IMR-90 (cell line): Measurements from ENCODE around the gene STX16. TPM values are rescaled to one million over a fixed set of nuclear protein-coding genes. Genes with fewer than 3 reads are reported as not detected.
A peak's percentile ranks its signal among the peaks of the same experiment; 100 is the strongest.

Source experiments
- ATAC-seq: fragments of 200-7000 bp; cut with Tn5 transposase; 2 replicates; pipeline ENCODE4 v1.9.1; 2020; ENCODE audit warnings: low read depth, mild to moderate bottlenecking, moderate library complexity
- BruUV-seq: library from RNA; stranded (reverse); fragments of 400-500 nt; replicated peaks from 2 replicates; lab custom pipeline; 2021; lab: Mats Ljungman, UMichigan
- CTCF ChIA-PET: fragments of 300-600 bp; formaldehyde crosslinking; extraction: SDS; loops from one replicate; lab custom pipeline; 2021; ENCODE audit warnings: antibody characterized with exemption; lab: Yijun Ruan, JAX
- POLR2A ChIA-PET: fragments of 300-600 bp; sonication (Branson Sonifier 250); formaldehyde crosslinking; loops from one replicate; lab custom pipeline; 2022; ENCODE audit warnings: antibody characterized with exemption; ENCODE audit not compliant: unreplicated experiment; lab: Charles Lee
- DNase-seq: peaks from one replicate; pipeline ENCODE4 v3.0.0; 2013
- H2AFZ ChIP-seq: replicated peaks from 2 replicates; pipeline ENCODE3; 2013; ENCODE audit warnings: low read length, mild to moderate bottlenecking; ENCODE audit not compliant: poor library complexity
- H2AK5ac ChIP-seq: 2 replicates; pipeline ENCODE4 v1.6.1; 2013; ENCODE audit warnings: low read depth, low read length, inconsistent platforms
- H2AK9ac ChIP-seq: replicated peaks from 2 replicates; pipeline ENCODE3; 2013; ENCODE audit warnings: mild to moderate bottlenecking, low read depth, low read length, moderate library complexity; ENCODE audit not compliant: poor library complexity
- H2BK120ac ChIP-seq: 2 replicates; pipeline ENCODE4 v1.6.1; 2013; ENCODE audit warnings: low read depth, low read length, inconsistent platforms
- H2BK15ac ChIP-seq: 3 replicates; pipeline ENCODE4 v1.6.1; 2013; ENCODE audit warnings: low read depth, low read length, inconsistent platforms
- H2BK20ac ChIP-seq: 2 replicates; pipeline ENCODE4 v1.6.1; 2013; ENCODE audit warnings: low read depth, mild to moderate bottlenecking, inconsistent platforms, low read length, moderate library complexity
- H2BK5ac ChIP-seq: 2 replicates; pipeline ENCODE4 v1.6.1; 2013; ENCODE audit warnings: mild to moderate bottlenecking, low read depth, low read length, inconsistent platforms; ENCODE audit not compliant: poor library complexity, severe bottlenecking
- H3K14ac ChIP-seq: replicated peaks from 2 replicates; pipeline ENCODE4 v1.6.1; 2013; ENCODE audit warnings: low read depth, low read length, inconsistent platforms
- H3K18ac ChIP-seq: 2 replicates; pipeline ENCODE4 v1.6.1; 2013; ENCODE audit warnings: low read depth, low read length, control low read depth
- H3K23ac ChIP-seq: 2 replicates; pipeline ENCODE4 v1.6.1; 2013; ENCODE audit warnings: low read depth, low read length, inconsistent platforms
- H3K27ac ChIP-seq: 2 replicates; pipeline ENCODE4 v1.5.1; 2013; ENCODE audit warnings: mild to moderate bottlenecking, control low read depth, low read length; ENCODE audit not compliant: insufficient read depth
- H3K27me3 ChIP-seq: 2 replicates; pipeline ENCODE4 v1.6.1; 2013; ENCODE audit warnings: low read length; ENCODE audit not compliant: control insufficient read depth, insufficient read depth
- H3K36me3 ChIP-seq: 2 replicates; pipeline ENCODE4 v1.6.1; 2013; ENCODE audit warnings: low read length, mixed read lengths; ENCODE audit not compliant: control insufficient read depth, insufficient read depth
- H3K4ac ChIP-seq: 2 replicates; pipeline ENCODE4 v1.6.1; 2013; ENCODE audit warnings: low read depth, low read length, inconsistent platforms
- H3K4me1 ChIP-seq: 2 replicates; pipeline ENCODE4 v1.6.1; 2013; ENCODE audit warnings: low read length, mixed read lengths; ENCODE audit not compliant: control insufficient read depth, insufficient read depth
- H3K4me2 ChIP-seq: 2 replicates; pipeline ENCODE4 v1.6.1; 2013; ENCODE audit warnings: low read depth, mild to moderate bottlenecking, control low read depth, low read length, moderate library complexity
- H3K4me3 ChIP-seq: 2 replicates; pipeline ENCODE4 v1.5.1; 2013; ENCODE audit warnings: low read depth, mild to moderate bottlenecking, control low read depth, low read length, moderate library complexity; ENCODE audit not compliant: insufficient read depth
- H3K56ac ChIP-seq: 2 replicates; pipeline ENCODE4 v1.6.1; 2013; ENCODE audit warnings: low read length, inconsistent platforms; ENCODE audit not compliant: insufficient read depth; ENCODE audit errors: extremely low read depth
- H3K79me1 ChIP-seq, 2 experiments: 2 replicates each; pipeline ENCODE4 v1.6.1; 2013; ENCODE audit warnings: low read length in 2 of 2, inconsistent platforms in 1 of 2, low read depth in 1 of 2
- H3K9ac ChIP-seq: 2 replicates; pipeline ENCODE4 v1.6.1; 2013; ENCODE audit warnings: low read depth, low read length, control low read depth
- H3K9me1 ChIP-seq: 2 replicates; pipeline ENCODE4 v1.6.1; 2013; ENCODE audit warnings: low read length, inconsistent platforms; ENCODE audit not compliant: insufficient read depth
- H3K9me3 ChIP-seq: 2 replicates; pipeline ENCODE4 v1.6.1; 2013; ENCODE audit warnings: low read length; ENCODE audit not compliant: control insufficient read depth, insufficient read depth
- H4K20me1 ChIP-seq: 2 replicates; pipeline ENCODE4 v1.6.1; 2013; ENCODE audit warnings: low read length, inconsistent platforms; ENCODE audit not compliant: insufficient read depth
- H4K5ac ChIP-seq: 2 replicates; pipeline ENCODE4 v1.6.1; 2013; ENCODE audit warnings: mild to moderate bottlenecking, low read depth, low read length, control low read depth
- H4K8ac ChIP-seq, 2 experiments: 2 replicates each; pipeline ENCODE4 v1.6.1; 2013; ENCODE audit warnings: low read depth in 2 of 2, low read length in 2 of 2, control low read depth in 1 of 2, inconsistent platforms in 1 of 2
- H4K91ac ChIP-seq: 2 replicates; pipeline ENCODE4 v1.6.1; 2013; ENCODE audit warnings: low read depth, low read length, inconsistent platforms; ENCODE audit not compliant: insufficient read depth
- BHLHE40 ChIP-seq: fragments of 150-350 bp; IDR thresholded peaks from 2 replicates; pipeline ENCODE4 v1.6.1; 2016; ENCODE audit warnings: mild to moderate bottlenecking, low read depth, low read length
- ELK1 ChIP-seq: fragments of 150-350 bp; IDR thresholded peaks from 2 replicates; pipeline ENCODE4 v1.6.1; 2016; ENCODE audit warnings: low read depth, mild to moderate bottlenecking, low read length, moderate library complexity, borderline replicate concordance
- MXI1 ChIP-seq: IDR thresholded peaks from 2 replicates; pipeline ENCODE4 v1.6.1; 2012; ENCODE audit warnings: low read depth, mild to moderate bottlenecking, low read length, moderate library complexity, borderline replicate concordance
- RCOR1 ChIP-seq: IDR thresholded peaks from 2 replicates; pipeline ENCODE4 v1.6.1; 2012; ENCODE audit warnings: mild to moderate bottlenecking, low read length, improper control_type of control experiment; ENCODE audit not compliant: insufficient replicate concordance
- WGBS, 2 experiments: methylation state at CpG; one replicate each; pipeline versions ENCODE4 v1.1.5 to v1.1.7; 2013; ENCODE audit warnings: missing lambda C conversion rate in 2 of 2; ENCODE audit not compliant: insufficient read length in 1 of 2; ENCODE audit errors: extremely low coverage in 2 of 2; 5-methylcytosine and 5-hydroxymethylcytosine counted together
- dilution Hi-C: fragments of 300-500 bp; cut with HindIII; formaldehyde crosslinking; loops from one replicate; pipeline ENCODE4 v1.14.3; 2018; ENCODE audit warnings: low sequenced_read_pairs; ENCODE audit not compliant: unreplicated experiment
- in situ Hi-C: fragments of 300-500 bp; cut with MboI; formaldehyde crosslinking; loops from 3 replicates; pipeline ENCODE4 v1.14.3; 2019; ENCODE audit warnings: low sequenced_read_pairs, inconsistent platforms, mixed read lengths
- intact Hi-C: fragments of 100-400 bp; cut with micrococcal nuclease; formaldehyde crosslinking; loops from 2 replicates; pipeline ENCODE4 v1.10.0; 2022
- polyA plus RNA-seq, 3 experiments: library from polyadenylated mRNA; depleted of rRNA; stranded (reverse); fragments of >200 nt; gene quantifications; 2 replicates each; pipeline ENCODE4 v1.2.3, GENCODE V29; 2012; ENCODE audit warnings: low replicate concordance in 1 of 3
- total RNA-seq: library from RNA; depleted of rRNA; stranded (reverse); fragments of >200 nt; gene quantifications from 2 replicates; pipeline ENCODE4 v1.2.3, GENCODE V29; 2012

Gene STX16
- total and polyA plus RNA-seq, 2 of the 4 experiments (the other 2 are of a cell fraction) = 26.9 to 58.2 TPM

- no peak for TF ChIP-seq ELK1
Observed at GRCh38 chr20:58604128-58604881, 46.8 kb upstream of the STX16 start (continued).

GRCh38 chr20:58605292-58606065 is 45.6 kb upstream of the STX16 start:
- no peak for ATAC-seq
- dilution Hi-C loops = no loop called here
- BruUV-seq = no TSS peak

More at GRCh38 chr20:58605292-58606065, 45.6 kb upstream of the STX16 start:
- no peak overlapping the region for H4K8ac ChIP-seq
- in situ Hi-C loops = no loop called here
- DNase-seq = no peak
- peak overlapping the region; percentile 54 for H2AK5ac ChIP-seq
- H3K14ac ChIP-seq = no peak overlapping the region
- H4K5ac ChIP-seq = no peak overlapping the region
- no peak overlapping the region for H3K4me2 ChIP-seq
- H3K9me1 ChIP-seq = 0 out of 2 replicates have a peak, but pooled peaks cover 7% of the 10 kb centered on the region
- no peaks in the 10 kb centered on the region for H4K20me1 ChIP-seq
- no peaks in the 10 kb centered on the region for H3K36me3 ChIP-seq
- H3K79me1 ChIP-seq = no peaks in the 10 kb centered on the region
- H3K4me1 ChIP-seq = peaks cover 5% of the 10 kb centered on the region
- intact Hi-C loops = no loop called here
- H2BK20ac ChIP-seq = 0 out of 2 replicates have a peak overlapping the region, but pooled peaks have one; percentile 7
- peak overlapping the region; percentile 66 for H2AK9ac ChIP-seq
- H3K56ac ChIP-seq = no peak overlapping the region
- ChIA-PET POLR2A (no interaction called here), CTCF (no interaction called here)
- H3K27me3 ChIP-seq = no peaks in the 10 kb centered on the region; the same call in 1 of the 2 replicates
- no peaks in the 10 kb centered on the region for H3K9me3 ChIP-seq
- H3K9ac ChIP-seq = no peak overlapping the region
- WGBS, 2 experiments = 96% methylated on average over 5 of the region's 19 CpGs; no CpG with 5 or more reads in 1 of the 2 experiments
- H3K23ac ChIP-seq = no peak overlapping the region
- no peak overlapping the region for H2BK5ac ChIP-seq
- H2BK120ac ChIP-seq = no peak overlapping the region; the same call in 1 of the 2 replicates
- peak overlapping the region; percentile 44 for H2AFZ ChIP-seq
- H2BK15ac ChIP-seq = no peak overlapping the region
- no peak overlapping the region for H3K27ac ChIP-seq
- TF ChIP-seq BHLHE40 = no peak
- TF ChIP-seq MXI1 = no peak
- TF ChIP-seq RCOR1 = no peak
- no peak overlapping the region for H3K18ac ChIP-seq
- H4K91ac ChIP-seq = no peak overlapping the region
- no peak overlapping the region for H3K4me3 ChIP-seq
- H3K4ac ChIP-seq = no peak overlapping the region
